Measurements from ENCODE around the gene CIBAR2. TPM values are rescaled to one million over a fixed set of nuclear protein-coding genes. Genes with fewer than 3 reads are reported as not detected.
"Not testable (repeated sequence)": the region's sequence is repeated elsewhere in the genome, so short reads cannot be mapped to it uniquely, and the experiment has no call there.

Gene CIBAR2
- total RNA-seq, 1 donor from 2014 or later = not detected

DNA sequence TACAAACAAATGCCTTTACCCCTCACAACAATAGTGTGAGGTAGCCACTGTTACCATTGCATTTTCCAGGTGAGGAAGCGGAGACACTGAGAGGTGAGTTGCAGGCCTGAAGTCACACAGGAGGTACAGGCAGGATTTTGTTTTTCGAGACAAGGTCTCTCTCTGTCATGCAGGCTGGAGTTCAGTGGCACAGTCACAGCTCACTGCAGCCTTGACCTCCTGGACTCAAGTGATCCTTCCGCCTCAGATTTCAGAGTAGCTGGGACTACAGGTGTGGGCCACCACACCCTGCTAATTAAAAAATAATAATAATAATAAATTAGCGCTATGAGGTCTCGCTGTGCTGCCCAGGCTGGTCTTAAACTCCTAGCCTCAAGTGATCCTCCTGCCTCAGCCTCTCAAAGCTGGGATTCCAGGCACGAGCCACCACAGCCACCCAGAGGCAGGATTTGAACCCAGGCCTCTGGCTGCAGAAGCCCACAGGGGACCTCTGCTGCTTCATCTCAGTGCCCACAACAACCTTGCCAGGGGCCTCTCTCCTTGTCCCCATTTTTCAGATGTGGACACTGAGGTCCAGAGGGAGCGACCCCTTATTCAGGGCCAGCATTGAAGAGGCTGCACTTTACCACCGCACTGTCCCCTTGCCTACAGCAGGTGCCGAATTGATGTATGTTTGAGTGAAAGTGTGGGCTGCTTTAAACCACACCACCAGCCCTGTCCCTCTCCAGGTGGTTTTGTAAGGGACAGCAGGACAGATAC lies 16.0 kb upstream of the CIBAR2 start:
- DNase-seq (ENCODE audit: low read depth) = no peak

DNA sequence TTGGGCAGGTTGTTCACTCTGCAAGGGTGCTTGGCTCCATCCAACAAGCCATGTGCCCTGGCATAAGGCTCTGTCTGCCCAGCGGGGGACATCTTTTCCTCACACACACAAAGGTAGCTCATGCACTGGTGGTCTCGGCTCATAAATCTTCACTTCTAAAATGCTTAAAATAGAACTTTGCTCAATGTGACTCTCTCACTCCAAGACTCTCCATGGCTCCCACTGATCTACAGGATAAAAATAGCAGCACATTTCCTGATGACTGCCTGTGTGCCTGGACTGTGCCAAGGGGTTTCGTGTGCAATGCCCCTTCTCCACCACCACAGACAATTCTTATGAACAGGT lies 15.1 kb upstream of the CIBAR2 start:
- no peak for DNase-seq (ENCODE audit: low read depth)

DNA sequence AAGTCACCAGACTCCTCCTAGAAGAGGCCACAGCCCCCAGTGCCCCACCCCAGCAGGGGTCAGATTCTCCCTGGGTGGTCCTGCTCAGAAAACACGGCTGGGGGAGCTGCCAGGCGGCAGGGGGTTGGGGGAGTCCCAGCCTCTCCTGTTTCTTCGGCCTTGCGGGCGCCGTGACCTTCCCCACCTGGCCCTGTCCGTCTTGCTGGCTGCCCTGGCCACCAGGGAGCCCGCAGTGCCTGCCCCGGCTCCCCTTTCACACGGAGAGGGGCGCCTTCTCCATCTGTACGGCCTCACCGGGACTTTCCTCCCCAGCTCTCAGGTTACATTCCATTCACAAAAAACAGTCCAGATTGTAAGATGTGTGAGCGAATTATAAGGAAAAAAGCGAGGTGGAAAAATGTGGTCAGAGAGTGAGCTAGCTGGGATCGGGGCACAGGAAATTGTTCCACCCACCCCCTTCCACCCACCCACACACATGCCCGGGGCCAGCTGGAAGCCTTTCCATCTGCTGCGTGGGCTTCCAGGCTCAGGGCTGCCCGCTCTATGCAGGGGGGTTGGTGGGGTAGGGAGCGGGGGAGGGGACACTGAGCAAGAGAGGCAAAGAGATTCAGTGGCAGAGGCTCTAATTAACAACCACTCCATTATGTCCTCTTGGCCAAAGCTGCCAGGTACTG lies 14.6 kb upstream of the CIBAR2 start:
- peak; percentile 83 for DNase-seq (ENCODE audit: low read depth)

DNA sequence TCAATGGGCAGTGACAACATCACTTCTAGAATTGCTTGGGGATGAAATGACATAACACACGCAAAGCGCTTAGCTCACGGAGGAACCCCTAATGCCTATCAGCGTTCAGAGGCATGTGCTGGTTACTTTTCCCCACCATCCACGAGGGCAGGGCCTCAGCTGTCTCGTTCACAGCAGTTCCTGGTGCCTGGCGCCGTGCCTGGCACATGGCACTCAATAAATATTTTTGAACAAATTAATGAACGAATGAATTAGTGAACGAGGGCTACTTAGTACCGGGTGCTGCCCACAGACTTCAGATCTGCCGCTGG lies 14.1 kb upstream of the CIBAR2 start:
- no peak for DNase-seq (ENCODE audit: low read depth)

DNA sequence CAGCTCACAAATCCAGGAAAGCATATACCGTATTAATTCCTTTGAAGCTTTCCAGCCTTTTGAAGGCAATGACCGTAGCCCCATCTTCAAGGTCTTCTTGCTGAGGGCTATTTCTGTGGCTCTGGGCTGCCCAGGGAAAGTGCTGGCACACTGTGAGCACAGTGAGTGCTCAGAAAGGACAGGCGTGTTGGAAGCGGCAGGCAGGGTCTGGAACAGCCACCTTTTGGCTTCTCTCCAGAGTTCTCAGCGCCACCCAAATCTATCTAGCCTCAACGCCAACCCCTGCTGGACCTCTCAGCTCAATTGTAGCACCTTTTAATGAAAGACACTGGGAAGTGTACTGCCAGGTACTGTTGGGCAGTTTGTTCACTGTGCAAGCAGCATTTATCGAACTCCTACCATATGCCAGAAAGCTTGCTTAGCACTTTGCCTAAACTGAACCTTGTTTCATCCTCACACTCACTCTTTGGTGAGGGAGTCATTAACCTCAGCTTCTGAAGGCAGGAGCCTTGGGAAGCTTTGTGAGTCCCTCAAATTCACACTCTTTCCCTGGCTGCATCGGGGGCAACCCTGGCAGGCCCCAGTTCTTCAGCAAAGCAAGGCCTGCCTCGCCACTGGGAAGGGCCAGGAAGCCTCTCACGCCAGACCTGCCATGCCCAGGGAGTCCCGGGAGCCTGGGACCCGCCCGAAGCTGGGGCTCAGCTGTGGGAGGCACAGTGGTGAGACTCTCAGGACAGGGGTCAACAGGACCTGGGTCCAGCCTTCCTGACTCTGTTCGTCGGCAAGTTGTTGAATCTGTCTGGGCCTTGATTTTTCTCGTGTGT lies 13.5 kb upstream of the CIBAR2 start:
- DNase-seq (ENCODE audit: low read depth) = no peak

DNA sequence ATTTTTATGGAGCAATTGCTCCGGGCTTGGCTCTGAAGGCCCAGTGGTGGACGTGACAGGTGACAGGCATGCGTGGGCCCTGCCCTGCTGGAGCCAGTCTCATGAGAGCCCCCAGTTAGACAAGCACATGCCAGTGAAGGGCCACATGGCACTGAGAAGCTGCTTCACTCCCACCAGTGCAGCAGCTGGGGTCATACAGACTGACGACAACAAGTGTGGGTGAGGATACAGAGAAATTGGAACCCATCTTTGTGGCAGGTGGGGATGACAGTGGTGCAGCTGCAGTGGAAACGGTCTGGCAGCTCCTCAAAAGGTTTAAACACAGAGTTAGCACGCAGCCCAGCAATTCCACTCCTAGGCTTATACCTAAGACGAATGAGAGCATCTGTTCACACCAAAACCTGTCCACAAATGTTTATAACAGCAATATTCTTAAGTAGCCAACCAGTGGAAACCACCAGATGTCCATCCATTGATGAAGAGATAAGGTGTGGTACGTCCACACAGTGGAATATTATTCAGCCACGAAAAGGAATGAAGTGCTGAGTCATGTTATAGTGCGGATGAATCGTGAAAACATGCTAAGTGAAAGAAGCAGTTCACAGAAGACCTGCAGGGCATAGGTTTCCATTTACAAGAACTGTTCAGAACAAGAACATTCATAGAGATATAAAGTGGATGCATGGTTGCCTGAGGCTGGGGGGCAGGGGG lies 12.5 kb upstream of the CIBAR2 start:
- DNase-seq (ENCODE audit: low read depth) = no peak

DNA sequence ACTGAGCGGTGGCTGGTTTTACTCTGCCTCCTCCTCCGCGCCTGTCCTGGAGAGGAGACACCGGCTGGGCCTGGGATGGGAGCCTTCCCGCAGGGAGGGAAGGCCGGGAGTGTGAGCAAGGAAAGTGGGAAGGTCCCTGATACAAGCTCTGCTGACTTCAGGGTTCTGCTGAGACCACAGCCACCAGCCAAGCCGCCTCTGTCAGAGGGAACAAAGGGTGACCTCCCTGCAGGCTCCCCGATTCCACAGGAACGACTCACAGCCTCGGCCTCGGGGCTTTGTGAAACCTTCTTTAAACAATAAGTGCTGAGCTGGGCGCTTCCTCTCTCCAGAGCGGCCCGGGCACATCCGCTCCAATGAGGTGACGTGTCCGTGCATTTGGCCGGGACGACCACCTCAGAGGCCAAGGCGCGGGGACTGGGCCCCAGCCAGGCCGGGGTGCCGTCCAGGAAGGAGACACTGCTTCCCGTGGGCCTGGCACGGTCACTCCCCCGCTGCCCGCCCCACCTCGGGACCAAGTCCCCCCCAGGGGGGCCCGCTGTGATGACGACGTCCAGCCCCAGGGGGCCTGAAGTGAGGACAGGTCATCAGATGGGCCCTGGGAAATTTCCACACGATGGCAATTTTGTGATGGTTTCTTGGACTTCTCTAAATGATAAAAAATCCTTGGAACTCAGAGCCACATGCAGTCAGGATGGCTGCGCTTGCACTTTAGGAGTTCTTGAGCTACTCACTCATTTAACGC lies 11.8 kb upstream of the CIBAR2 start:
- DNase-seq (ENCODE audit: low read depth) = peak; percentile 28

DNA sequence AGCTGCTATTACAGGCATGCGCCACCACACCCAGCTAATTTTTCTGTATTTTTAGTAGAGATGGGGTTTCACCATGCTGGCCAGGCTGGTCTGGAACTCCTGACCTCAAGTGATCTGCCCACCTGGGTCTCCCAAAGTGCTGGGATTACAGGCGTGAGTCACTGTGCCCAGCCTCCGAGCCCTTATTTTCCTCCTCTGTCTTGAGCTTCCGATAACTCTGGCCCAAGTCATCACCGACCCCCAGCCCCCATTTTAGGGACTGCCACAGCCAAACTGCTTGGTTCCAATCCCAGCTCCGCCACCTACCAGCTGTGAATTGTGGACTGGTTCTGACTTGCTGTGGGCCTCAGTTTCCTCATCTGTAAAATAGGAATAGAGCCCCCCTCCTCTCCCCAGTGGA lies 11.2 kb upstream of the CIBAR2 start:
- DNase-seq (ENCODE audit: low read depth) = not testable (repeated sequence)

DNA sequence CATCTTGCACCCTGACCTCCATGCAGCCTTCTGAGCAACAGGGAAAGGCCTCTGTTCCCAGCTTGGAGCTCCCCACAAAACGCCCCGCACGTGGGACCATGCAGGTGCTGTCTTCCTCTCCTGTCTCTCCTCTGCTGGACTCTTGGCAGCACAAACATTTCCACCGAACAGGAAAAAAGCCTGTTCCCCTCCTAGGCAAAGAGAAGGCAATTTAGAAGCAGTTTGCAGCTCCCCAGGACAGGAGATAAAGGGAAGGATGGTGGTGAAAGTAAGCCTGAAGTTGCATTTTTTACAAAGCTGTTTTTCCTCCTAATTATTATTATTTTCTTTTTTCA lies 7.7 kb upstream of the CIBAR2 start:
- no peak for DNase-seq (ENCODE audit: low read depth)

DNA sequence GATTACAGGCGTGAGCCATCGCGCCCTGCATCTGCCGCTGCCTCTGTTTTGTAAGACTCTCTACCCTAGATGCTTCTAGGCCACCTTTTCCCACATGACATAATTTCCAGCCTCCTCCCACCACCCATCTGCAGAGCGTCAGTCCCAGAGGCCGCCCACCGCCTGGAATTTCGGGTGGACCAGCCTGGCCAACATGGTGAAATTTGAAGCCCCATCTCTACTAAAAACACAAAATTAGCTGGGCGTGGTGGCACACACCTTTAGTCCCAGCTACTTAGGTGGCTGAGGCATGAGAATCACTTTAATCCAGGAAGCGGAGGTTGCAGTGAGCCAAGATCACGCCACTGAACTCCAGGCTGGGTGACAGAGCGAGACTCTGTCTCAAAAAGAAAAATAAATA lies 5.1 kb upstream of the CIBAR2 start:
- no peak for DNase-seq (ENCODE audit: low read depth)

DNA sequence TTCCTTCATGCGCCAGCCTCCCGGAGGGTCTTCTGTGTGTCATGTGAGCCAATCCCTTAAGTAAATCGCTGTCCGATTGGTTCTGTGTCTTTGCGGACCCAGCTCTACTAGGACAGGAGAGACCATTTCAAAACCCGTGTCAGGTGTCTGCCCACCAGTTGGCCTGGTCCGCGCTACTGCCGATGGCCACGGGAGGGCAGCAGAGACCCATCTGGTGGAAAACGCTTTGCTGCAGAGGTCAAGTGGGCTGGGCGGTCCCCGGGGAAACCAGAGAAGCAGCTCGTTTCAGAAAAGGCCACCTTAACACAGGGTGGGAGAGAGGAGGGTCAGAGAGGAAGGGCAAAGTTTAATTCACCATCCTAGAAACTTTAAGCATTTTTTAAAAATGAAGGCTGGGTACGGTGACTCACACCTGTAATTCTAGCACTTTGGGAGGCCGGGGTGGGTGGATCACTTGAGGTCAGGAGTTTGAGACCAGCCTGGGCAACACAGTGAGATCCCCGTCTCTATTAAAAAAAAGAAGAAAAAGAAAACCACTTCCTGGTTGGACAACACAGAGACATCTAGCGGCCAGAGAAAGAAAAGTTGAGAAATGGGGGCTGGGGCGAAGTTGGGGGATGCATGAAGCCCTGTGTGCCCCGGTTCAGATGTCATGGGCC lies 2.8 kb upstream of the CIBAR2 start:
- peak; percentile 68 for DNase-seq (ENCODE audit: low read depth)

DNA sequence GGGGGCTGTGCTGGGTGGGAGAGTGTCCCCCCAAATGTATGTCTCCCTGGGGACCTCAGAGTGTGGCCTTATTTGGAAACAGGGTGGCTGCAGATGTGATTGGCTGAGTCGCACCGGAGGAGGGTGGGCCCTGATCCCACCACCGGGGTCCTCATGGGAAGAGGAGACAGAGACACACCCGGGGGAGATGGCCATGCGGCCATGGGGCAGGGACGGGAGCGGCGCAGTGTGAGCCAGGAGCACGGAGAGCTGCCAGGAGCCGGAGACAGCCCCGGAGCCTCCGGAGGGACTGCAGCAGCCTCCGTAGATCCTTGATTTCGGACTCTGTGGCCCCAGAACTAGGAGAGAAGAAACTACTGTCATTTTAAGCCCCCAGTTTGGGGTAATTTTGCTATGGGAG lies 1.6 kb upstream of the CIBAR2 start:
- DNase-seq (ENCODE audit: low read depth) = no peak

DNA sequence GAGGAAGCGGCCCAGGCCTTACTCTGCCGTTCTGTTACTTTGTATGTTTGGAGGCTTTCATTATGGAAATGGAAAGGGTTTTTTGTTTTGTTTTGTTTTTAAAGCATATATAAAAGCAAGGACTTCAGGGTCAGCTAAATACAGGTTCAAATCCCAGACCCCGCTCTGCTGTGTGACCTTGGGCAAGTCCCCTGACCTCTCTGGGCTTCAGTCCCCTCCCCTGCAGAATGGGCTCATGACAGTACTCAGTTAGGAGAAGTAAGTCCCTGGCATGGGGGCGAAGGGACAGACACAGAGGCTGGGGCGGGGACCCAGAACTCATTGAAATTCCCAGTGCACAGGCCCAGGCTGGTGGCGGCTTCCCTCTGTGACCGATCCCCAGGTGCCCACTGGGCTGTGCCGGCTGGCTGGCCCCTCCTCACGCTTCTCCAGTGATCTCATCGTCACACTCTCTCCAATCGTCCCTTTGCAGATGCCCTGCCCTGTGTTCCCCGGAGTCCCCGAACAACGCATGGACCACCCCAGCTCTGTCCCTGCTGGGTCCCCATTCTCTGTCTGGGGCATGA lies 979 bp upstream of the CIBAR2 start:
- no peak for DNase-seq (ENCODE audit: low read depth)

DNA sequence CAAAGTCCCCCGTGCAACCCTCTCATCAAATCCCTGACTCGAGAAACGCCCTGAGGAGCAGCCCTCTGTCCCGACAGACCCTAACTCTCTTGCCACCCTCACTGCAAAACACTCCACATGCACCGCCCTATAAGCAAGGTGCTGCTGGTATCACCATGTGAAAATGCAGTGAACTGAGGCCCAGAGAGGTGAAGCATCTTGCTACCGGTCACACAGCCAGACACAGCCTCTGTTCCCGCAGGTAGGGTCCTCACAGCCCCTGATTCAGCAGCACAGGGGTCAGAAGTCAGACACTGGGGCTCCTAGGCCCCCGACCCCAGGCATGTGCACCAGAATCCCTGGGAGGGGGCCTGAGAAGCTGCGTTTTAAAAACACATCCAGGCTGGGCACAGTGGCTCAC lies 1.1 kb downstream of the CIBAR2 start:
- DNase-seq (ENCODE audit: low read depth) = no peak

DNA sequence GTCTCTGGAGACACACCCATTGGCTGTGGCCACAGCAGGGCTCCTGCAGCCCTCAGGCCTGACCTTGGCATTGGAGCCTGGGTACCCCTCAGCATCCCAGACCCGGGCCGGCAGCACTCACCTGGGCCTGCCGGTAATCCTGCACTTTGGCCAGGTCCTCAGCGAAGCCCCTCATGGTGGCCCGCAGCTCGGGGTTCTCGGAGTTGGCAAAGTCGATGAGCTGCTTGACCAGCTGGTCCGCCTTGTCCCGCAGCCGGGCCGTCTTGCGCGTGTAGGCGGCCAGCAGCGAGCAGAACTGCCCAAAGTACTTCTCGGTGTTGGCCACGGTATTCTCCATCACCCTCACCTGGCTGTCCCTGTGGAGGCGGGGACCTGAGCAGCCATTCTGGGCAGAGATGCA lies 2.2 kb downstream of the CIBAR2 start:
- DNase-seq (ENCODE audit: low read depth) = no peak

DNA sequence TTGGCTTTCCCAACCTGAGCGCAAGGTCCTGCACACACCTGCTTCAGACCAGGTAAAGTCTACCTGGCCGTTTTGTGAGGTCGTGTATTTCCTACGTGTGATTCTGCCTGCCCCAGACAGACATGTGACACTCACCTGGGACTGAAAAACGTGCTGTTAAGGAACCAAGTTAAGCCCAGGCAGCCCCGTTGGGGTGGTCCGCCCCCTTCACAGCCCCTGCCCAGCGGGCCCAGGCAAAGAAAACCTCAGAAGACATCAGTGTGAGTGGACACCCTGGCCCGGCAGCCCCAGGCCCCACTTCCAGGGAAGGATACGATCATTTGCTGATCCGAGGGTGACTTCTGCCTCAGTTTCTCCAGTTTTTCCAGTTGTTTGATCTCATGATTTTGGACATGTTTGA lies 4.7 kb downstream of the CIBAR2 start:
- DNase-seq (ENCODE audit: low read depth) = no peak

DNA sequence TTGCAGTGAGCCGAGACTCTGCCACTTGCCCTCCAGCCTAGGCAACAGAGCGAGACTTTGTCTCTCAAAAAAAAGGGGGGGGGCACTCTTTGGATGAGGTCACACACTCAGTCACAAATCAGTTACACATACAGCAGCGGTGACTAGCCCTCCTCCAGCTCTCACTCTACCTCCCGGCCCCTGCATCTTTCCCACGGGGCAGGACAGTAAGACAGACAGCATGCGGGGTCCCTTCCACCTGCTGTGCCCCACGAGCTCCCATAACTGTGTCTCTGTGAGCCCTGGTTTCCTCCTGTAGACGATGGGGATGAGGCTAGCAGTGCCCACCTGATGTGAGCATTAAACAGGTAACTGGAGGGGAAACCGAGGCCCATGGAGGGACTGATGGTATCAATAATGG lies 5.2 kb downstream of the CIBAR2 start:
- DNase-seq (ENCODE audit: low read depth) = no peak

DNA sequence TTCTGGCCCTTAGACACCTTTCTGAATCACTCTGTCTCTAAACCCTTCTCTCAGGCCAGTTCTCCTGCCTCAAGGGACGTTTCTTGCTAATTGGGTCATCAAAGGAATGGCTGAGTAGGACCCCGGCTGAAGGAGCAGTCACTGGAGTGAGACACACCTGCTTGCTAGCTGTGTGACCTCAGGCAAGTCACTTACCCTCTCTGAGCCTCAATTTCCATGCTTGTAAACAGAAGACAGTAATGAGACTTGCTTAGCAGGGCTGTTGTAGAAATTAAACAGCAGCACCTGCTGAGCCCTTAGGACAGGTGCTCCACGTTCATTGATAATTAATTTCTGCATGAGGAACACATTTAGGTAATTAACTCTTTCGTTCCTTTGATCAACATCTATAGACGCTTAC lies 6.8 kb downstream of the CIBAR2 start:
- DNase-seq (ENCODE audit: low read depth) = no peak

DNA sequence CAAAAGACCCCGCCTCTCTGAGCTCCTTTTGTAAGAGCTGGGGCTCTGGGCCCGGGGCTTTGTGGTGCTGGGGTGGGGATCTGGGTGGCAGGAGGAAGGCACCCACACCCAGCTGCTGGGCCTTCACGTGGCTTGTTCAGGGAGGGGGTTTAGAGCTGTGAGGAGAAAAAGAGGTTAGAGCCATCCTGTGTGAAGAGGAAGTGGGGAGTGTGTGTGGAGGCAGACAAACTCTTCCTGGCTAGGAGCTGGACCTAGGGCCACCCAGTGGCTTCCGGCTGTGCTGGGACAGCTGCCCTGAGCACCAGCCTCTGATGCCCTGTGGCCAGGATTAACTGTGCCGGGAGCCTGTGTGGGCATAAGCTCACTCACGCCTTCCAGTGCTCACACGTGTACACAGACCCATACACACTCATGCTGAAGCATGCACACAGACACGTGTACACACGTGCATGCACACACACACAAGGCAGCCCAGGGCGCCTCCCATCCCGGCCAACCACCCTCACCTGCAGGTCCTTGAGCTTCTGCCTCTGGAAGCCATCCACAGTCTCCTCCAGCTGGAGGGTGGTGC lies 7.4 kb downstream of the CIBAR2 start:
- DNase-seq (ENCODE audit: low read depth) = no peak

DNA sequence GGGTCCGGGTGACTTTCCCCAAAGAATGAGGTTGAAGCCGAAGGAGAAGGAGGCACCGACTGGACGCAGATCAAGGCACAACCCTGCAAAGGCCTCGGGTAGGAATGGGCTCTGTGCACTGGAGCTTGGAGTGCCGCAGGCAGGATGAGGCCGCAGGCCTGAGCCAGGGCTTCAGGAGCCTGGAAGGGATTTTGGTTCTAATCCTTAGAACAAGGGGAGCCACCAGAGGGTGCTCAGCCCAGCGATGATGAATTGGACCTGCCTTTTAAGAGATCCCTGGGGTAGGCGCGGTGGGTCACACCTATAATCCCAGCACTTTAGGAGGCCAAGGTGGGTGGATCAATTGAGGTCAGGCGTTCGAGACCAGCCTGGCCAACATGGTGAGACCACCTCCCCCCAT lies 8.1 kb downstream of the CIBAR2 start:
- DNase-seq (ENCODE audit: low read depth) = no peak

Data from renal cortical epithelial cell (primary cell).